Astrocyte (in vitro differentiated cells and primary cell): ENCODE data around the gene ARHGAP23. TPM values are rescaled to one million over a fixed set of nuclear protein-coding genes. Genes with fewer than 3 reads are reported as not detected.
"Not testable (repeated sequence)": the region's sequence is repeated elsewhere in the genome, so short reads cannot be mapped to it uniquely, and the experiment has no call there.

ENCODE experiments used
- DNase-seq: peaks from one replicate; pipeline ENCODE4 v3.0.0-alpha.2; 2010; ENCODE audit warnings: low read depth
- FAIRE-seq: peaks from 2 replicates; lab custom pipeline; 2011; peaks lifted over from hg19 to GRCh38; lab: Jason Lieb, UNC
- H2AFZ ChIP-seq: 2 replicates; pipeline ENCODE4 v1.6.0; 2012; ENCODE audit warnings: low read depth, low read length, inconsistent platforms
- H3K27ac ChIP-seq: 2 replicates; pipeline ENCODE4 v1.5.1; 2011; ENCODE audit warnings: low read depth, low read length, inconsistent platforms
- H3K27me3 ChIP-seq: 2 replicates; pipeline ENCODE4 v1.6.0; 2011; ENCODE audit warnings: low read length, inconsistent platforms; ENCODE audit not compliant: insufficient read depth
- H3K36me3 ChIP-seq: 2 replicates; pipeline ENCODE4 v1.5.1; 2011; ENCODE audit warnings: low read length, inconsistent platforms; ENCODE audit not compliant: insufficient read depth
- H3K4me1 ChIP-seq: 2 replicates; pipeline ENCODE4 v1.5.1; 2011; ENCODE audit warnings: low read length, inconsistent platforms; ENCODE audit not compliant: insufficient read depth
- H3K4me2 ChIP-seq: 2 replicates; pipeline ENCODE4 v1.6.0; 2012; ENCODE audit warnings: low read length, inconsistent platforms
- H3K4me3 ChIP-seq: 2 replicates; pipeline ENCODE4 v1.5.1; 2011; ENCODE audit warnings: low read depth, mild to moderate bottlenecking, low read length, inconsistent platforms; ENCODE audit not compliant: insufficient read depth
- H3K79me2 ChIP-seq: 2 replicates; pipeline ENCODE4 v1.6.0; 2012; ENCODE audit warnings: mild to moderate bottlenecking, low read length, inconsistent platforms; ENCODE audit not compliant: insufficient read depth
- H3K9ac ChIP-seq: 2 replicates; pipeline ENCODE4 v1.6.0; 2012; ENCODE audit warnings: mild to moderate bottlenecking, low read length, inconsistent platforms
- H3K9me3 ChIP-seq: 2 replicates; pipeline ENCODE4 v1.5.1; 2012; ENCODE audit warnings: low read depth, mild to moderate bottlenecking, low read length, inconsistent platforms; ENCODE audit not compliant: insufficient read depth
- H4K20me1 ChIP-seq: 2 replicates; pipeline ENCODE4 v1.6.0; 2012; ENCODE audit warnings: low read length, inconsistent platforms; ENCODE audit not compliant: insufficient read depth
- H3K27ac Mint-ChIP-seq: one replicate; pipeline ENCODE4 v1.8.0; 2021; ENCODE audit warnings: mild to moderate bottlenecking, mixed read lengths; ENCODE audit not compliant: unreplicated experiment
- H3K27me3 Mint-ChIP-seq: one replicate; pipeline ENCODE4 v1.8.0; 2021; ENCODE audit warnings: low read depth, mixed read lengths; ENCODE audit not compliant: unreplicated experiment
- H3K36me3 Mint-ChIP-seq: one replicate; pipeline ENCODE4 v1.8.0; 2021; ENCODE audit warnings: low read depth, mixed read lengths; ENCODE audit not compliant: unreplicated experiment
- H3K4me1 Mint-ChIP-seq: one replicate; pipeline ENCODE4 v1.8.0; 2021; ENCODE audit warnings: low read depth, mixed read lengths; ENCODE audit not compliant: unreplicated experiment
- H3K4me3 Mint-ChIP-seq: one replicate; pipeline ENCODE4 v1.8.0; 2021; ENCODE audit warnings: mild to moderate bottlenecking, moderate library complexity, mixed read lengths; ENCODE audit not compliant: unreplicated experiment
- H3K9me3 Mint-ChIP-seq: one replicate; pipeline ENCODE4 v1.8.0; 2021; ENCODE audit warnings: mild to moderate bottlenecking, mixed read lengths; ENCODE audit not compliant: unreplicated experiment
- CTCF ChIP-seq: IDR thresholded peaks from 2 replicates; pipeline ENCODE4 v1.5.1; 2011; ENCODE audit warnings: low read depth, mild to moderate bottlenecking, inconsistent platforms, low read length, moderate library complexity; ENCODE audit not compliant: insufficient read depth
- EZH2 ChIP-seq: IDR thresholded peaks from 2 replicates; pipeline ENCODE4 v1.6.1; 2012; ENCODE audit warnings: mild to moderate bottlenecking, low read length, inconsistent platforms; ENCODE audit not compliant: insufficient read depth
- total RNA-seq: library from RNA; stranded (reverse); gene quantifications from 2 replicates; pipeline ENCODE4 v1.2.1, GENCODE V29; 2021

ARHGAP23 gene
- total RNA-seq, 1 donor from 2014 or later, result 118 TPM

- H3K36me3 ChIP-seq, result peaks cover 13% of the 10 kb centered on the region
- not testable (repeated sequence) for H3K27ac Mint-ChIP-seq, H3K9me3 Mint-ChIP-seq, H3K4me3 ChIP-seq, H3K9me3 ChIP-seq, H3K4me2 ChIP-seq, H3K36me3 Mint-ChIP-seq, DNase-seq, FAIRE-seq, H3K27me3 ChIP-seq, H2AFZ ChIP-seq, H3K9ac ChIP-seq, H3K4me3 Mint-ChIP-seq, H3K27ac ChIP-seq, H3K27me3 Mint-ChIP-seq
- H4K20me1 ChIP-seq, result peaks cover 36% of the 10 kb centered on the region
- H3K79me2 ChIP-seq, result peaks cover 20% of the 10 kb centered on the region
- H3K4me1 ChIP-seq, result peaks cover 18% of the 10 kb centered on the region
- H3K4me1 Mint-ChIP-seq, result peaks cover 26% of the 10 kb centered on the region
These were observed 54.4 kb downstream of the ARHGAP23 start for GRCh38 chr17:38482700-38483043.

GRCh38 chr17:38484242-38485145 is 56.2 kb downstream of the ARHGAP23 start:
- not testable (repeated sequence) for H2AFZ ChIP-seq, FAIRE-seq, H3K27ac ChIP-seq, H3K27me3 Mint-ChIP-seq, H3K36me3 Mint-ChIP-seq, H3K4me3 ChIP-seq, H3K9me3 Mint-ChIP-seq, H3K27me3 ChIP-seq, H3K9me3 ChIP-seq
- TF ChIP-seq CTCF, result peak; percentile 69
- H3K9ac ChIP-seq, result peak overlapping the region; percentile 14
- H4K20me1 ChIP-seq, result peaks cover 43% of the 10 kb centered on the region
- peak overlapping the region; percentile 17 for H3K4me3 Mint-ChIP-seq
- peaks cover 18% of the 10 kb centered on the region for H3K4me1 ChIP-seq
- H3K4me2 ChIP-seq, result peak overlapping the region; percentile 30
- H3K27ac Mint-ChIP-seq, result peak overlapping the region; percentile 0
- peaks cover 26% of the 10 kb centered on the region for H3K4me1 Mint-ChIP-seq
- peak; percentile 27 for DNase-seq
- H3K36me3 ChIP-seq, result peaks cover 17% of the 10 kb centered on the region
- peaks cover 20% of the 10 kb centered on the region for H3K79me2 ChIP-seq

GRCh38 chr17:38485146-38485468 is 56.8 kb downstream of the ARHGAP23 start:
- Histone ChIP-seq H3K4me1 (peaks cover 18% of the 10 kb centered on the region), H3K79me2 (peaks cover 20% of the 10 kb centered on the region), H3K9ac (peak overlapping the region; percentile 14), H3K27ac (no peak overlapping the region), H2AFZ (no peak overlapping the region), H3K27me3 (no peaks in the 10 kb centered on the region), H4K20me1 (peaks cover 47% of the 10 kb centered on the region), H3K4me2 (no peak overlapping the region), H3K36me3 (peaks cover 18% of the 10 kb centered on the region), H3K4me3 (no peak overlapping the region), H3K9me3 (no peaks in the 10 kb centered on the region)
- H3K27me3 Mint-ChIP-seq, result no peaks in the 10 kb centered on the region
- DNase-seq, result no peak
- H3K4me3 Mint-ChIP-seq, result peak overlapping the region; percentile 20
- H3K27ac Mint-ChIP-seq, result peak overlapping the region; percentile 0
- H3K9me3 Mint-ChIP-seq, result no peaks in the 10 kb centered on the region
- FAIRE-seq, result no peak
- H3K4me1 Mint-ChIP-seq, result peaks cover 26% of the 10 kb centered on the region
- no peak for TF ChIP-seq CTCF
- TF ChIP-seq EZH2, result no peak
- H3K36me3 Mint-ChIP-seq, result peaks cover 12% of the 10 kb centered on the region

DNA sequence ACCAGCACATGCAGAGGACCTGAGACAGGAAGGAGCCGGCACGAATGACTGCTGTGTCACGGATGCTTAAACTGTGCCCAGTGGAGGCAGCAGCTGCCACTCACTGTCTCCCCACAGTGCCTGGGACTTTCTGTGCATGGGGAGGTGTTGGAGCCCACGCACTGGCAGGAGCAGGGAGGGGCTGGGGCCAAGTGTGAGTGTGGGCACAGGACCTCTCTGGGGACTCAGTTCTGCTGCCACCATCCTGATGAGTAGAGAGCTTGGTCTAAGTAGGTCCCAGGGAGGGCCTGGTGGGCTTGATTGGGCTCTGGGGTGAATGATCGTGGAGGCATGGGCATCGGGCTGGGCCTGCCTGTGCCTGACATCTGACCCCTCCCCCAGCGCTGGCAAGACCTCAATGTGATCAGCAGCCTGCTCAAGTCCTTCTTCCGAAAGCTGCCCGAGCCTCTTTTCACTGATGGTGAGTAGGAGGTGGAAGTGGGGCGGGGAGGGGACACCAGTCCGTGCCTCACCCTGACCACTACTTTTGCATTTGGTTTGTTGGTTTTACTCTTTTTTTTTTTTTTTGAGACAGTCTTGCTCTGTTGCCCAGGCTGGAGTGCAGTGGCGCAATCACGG is 57.5 kb downstream of the ARHGAP23 start:
- peak overlapping the region; percentile 20 for H3K4me3 Mint-ChIP-seq
- H3K4me1 Mint-ChIP-seq, result peaks cover 26% of the 10 kb centered on the region
- H3K27ac ChIP-seq, H3K9me3 Mint-ChIP-seq, H3K4me2 ChIP-seq, H3K4me3 ChIP-seq, H3K27ac Mint-ChIP-seq, FAIRE-seq, H3K9me3 ChIP-seq, H3K9ac ChIP-seq, H3K27me3 Mint-ChIP-seq, H2AFZ ChIP-seq, H3K27me3 ChIP-seq, DNase-seq: not testable (repeated sequence)
- Histone ChIP-seq H4K20me1 (peaks cover 47% of the 10 kb centered on the region), H3K4me1 (peaks cover 18% of the 10 kb centered on the region), H3K36me3 (peaks cover 18% of the 10 kb centered on the region), H3K79me2 (peaks cover 20% of the 10 kb centered on the region)
- H3K36me3 Mint-ChIP-seq, result peaks cover 12% of the 10 kb centered on the region
